ENCODE data around the gene AGO4.
"Not testable (repeated sequence)": the region's sequence is repeated elsewhere in the genome, so short reads cannot be mapped to it uniquely, and the experiment has no call there.

The AGO4 gene

GRCh38 chr1:35863881-35864625, 56.2 kb downstream of the AGO4 start:
- DNase-seq (ENCODE audit: low spot score): no peak

GRCh38 chr1:35864813-35865212, 57.0 kb downstream of the AGO4 start:
- DNase-seq (ENCODE audit: low spot score): no peak

- DNase-seq (ENCODE audit: low spot score): no peak
Measured at GRCh38 chr1:35866991-35867390, 59.2 kb downstream of the AGO4 start.

- DNase-seq (ENCODE audit: low spot score): not testable (repeated sequence)
Measured at GRCh38 chr1:35869245-35869950, 61.6 kb downstream of the AGO4 start.

- no peak for DNase-seq (ENCODE audit: low spot score)
Measured at GRCh38 chr1:35870651-35871309, 63.0 kb downstream of the AGO4 start.

GRCh38 chr1:35873243-35873750, 65.5 kb downstream of the AGO4 start:
- DNase-seq (ENCODE audit: low spot score): no peak

- DNase-seq (ENCODE audit: low spot score): not testable (repeated sequence)
Measured at GRCh38 chr1:35874115-35874514, 66.3 kb downstream of the AGO4 start.

GRCh38 chr1:35876988-35877387, 69.2 kb downstream of the AGO4 start:
- DNase-seq (ENCODE audit: low spot score): no peak

- DNase-seq (ENCODE audit: low spot score): no peak
Measured at GRCh38 chr1:35881850-35882273, 74.0 kb downstream of the AGO4 start.

- no peak for DNase-seq (ENCODE audit: low spot score)
Measured at GRCh38 chr1:35882586-35882944, 74.7 kb downstream of the AGO4 start.

- peak; percentile 93 for DNase-seq (ENCODE audit: low spot score)
Measured at GRCh38 chr1:35882945-35883634, 75.3 kb downstream of the AGO4 start, which contains the start of gene AGO1. TSS of gene AGO1 (plus strand) at chr1:35883209. CDS start at chr1:35883422, 213 bp downstream.

- DNase-seq (ENCODE audit: low spot score): peak; percentile 18
Measured at GRCh38 chr1:35883635-35884101, 75.9 kb downstream of the AGO4 start.

- DNase-seq (ENCODE audit: low spot score): no peak
Measured at GRCh38 chr1:35884934-35885333, 77.1 kb downstream of the AGO4 start.

- DNase-seq (ENCODE audit: low spot score): no peak
Measured at GRCh38 chr1:35885961-35886558, 78.2 kb downstream of the AGO4 start.

GRCh38 chr1:35886577-35887431, 79.0 kb downstream of the AGO4 start:
- no peak for DNase-seq (ENCODE audit: low spot score)

GRCh38 chr1:35887508-35887907, 79.7 kb downstream of the AGO4 start:
- DNase-seq (ENCODE audit: low spot score): no peak

GRCh38 chr1:35888255-35888654, 80.4 kb downstream of the AGO4 start:
- DNase-seq (ENCODE audit: low spot score): no peak

- not testable (repeated sequence) for DNase-seq (ENCODE audit: low spot score)
Measured at GRCh38 chr1:35888981-35889380, 81.2 kb downstream of the AGO4 start.

- no peak for DNase-seq (ENCODE audit: low spot score)
Measured at GRCh38 chr1:35893051-35893879, 85.4 kb downstream of the AGO4 start.

- DNase-seq (ENCODE audit: low spot score): no peak
Measured at GRCh38 chr1:35894183-35894582, 86.4 kb downstream of the AGO4 start.

Data from LoVo (cell line).